ENCODE results near the gene PIGM. TPM values are rescaled to one million over a fixed set of nuclear protein-coding genes. Genes with fewer than 3 reads are reported as not detected.

Gene PIGM
- total RNA-seq, 1 experiment from 2014 or later, result 5.9 TPM

DNA sequence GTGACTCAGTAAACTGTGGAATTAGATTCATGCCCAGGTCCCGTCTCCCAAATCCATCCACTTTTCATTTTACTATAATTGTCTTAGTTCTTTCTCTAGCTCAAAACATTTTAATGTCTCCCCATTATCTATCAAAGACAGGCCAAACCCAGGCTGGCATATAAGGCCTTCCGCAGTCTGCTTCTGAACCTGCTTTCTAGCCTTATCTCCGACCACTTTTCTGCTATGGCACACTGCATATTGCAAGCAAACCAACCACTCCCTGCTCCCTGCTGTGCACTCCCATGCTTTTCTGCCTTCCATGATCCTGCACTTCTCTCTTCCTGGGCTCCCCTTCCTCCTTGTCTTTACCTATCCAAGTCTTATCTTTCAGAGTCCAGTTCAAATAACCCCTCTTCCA, 17.3 kb upstream of the PIGM start:
- Histone ChIP-seq H3K27ac (no peak overlapping the region), H3K27me3 (replicated peaks) (peaks cover 10% of the 10 kb centered on the region; the same call in 1 of the 2 replicates), H3K36me3 (no peaks in the 10 kb centered on the region), H3K9me3 (replicated peaks) (no peaks in the 10 kb centered on the region), H3K4me1 (replicated peaks) (peaks cover 4% of the 10 kb centered on the region; the same call in 1 of the 2 replicates), H3K4me3 (no peak overlapping the region)
- DNase-seq (ENCODE audit: low read depth in 1 of 2, low spot score in 2 of 2), result no peak

DNA sequence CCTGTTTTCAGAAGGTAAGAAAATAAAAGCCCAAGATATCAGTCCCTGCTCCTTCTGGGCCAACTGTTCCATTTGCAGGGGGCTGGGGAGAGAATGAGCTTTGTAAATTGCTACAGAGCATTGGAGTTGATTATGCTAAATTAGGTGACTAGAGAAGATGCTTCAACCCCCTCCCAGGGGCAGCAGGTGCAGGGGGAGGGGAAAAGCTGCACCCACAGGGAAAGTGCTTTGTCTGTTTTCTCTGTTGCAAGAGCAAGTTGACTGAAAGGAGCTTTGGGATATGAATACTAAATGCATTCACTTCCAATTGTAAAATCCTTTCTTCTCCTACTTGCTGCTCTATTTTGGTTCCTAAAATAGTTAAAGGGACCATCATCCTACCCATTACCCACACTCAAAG, 16.5 kb upstream of the PIGM start:
- Histone ChIP-seq H3K4me1 (replicated peaks) (peaks cover 4% of the 10 kb centered on the region; the same call in 1 of the 2 replicates), H3K27ac (no peak overlapping the region), H3K4me3 (no peak overlapping the region), H3K36me3 (no peaks in the 10 kb centered on the region), H3K9me3 (replicated peaks) (no peaks in the 10 kb centered on the region), H3K27me3 (replicated peaks) (peaks cover 12% of the 10 kb centered on the region; the same call in 1 of the 2 replicates)
- no peak for DNase-seq (ENCODE audit: low read depth in 1 of 2, low spot score in 2 of 2)

DNA sequence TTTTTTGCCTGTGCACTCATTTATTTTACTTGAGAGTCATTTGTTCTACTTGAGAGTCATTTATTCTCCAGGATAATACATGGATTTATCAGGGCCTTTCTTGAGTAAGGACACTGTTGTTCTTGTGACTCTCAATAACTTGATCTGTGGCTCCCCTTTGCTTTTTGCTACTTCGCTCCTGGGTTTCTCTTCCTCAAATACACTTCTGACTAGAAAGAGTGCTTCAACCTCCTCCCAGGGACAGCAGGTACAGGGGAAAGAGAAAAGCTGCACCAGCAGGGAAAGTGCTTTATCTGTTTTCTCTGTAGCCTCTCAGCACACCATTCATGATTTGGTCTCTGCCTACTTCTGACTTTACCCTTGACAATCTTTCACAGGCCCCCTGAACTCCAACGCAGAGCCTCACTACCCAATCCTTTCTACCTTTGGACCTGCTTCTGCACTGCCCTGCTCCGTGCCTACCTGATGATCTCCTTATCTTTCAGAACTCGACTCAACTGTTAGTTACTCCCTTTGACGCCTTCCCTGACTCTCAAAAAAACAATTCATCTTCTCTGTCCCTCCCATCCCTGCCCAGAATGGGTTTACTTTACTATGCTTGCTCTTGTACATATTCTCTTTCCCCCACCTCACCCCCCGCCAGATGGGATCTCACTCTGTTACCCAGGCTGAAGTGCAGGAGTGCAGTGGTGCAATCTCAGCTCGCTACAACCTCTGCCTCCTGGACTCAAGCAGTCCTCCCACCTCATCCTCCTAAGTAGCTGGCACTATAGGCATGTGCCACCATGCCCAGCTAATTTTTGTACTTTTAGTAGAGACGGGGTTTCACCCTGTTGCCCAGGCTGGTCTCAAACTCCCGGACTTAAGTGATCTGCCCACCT, 15.6 kb upstream of the PIGM start:
- no peak for DNase-seq (ENCODE audit: low read depth in 1 of 2, low spot score in 2 of 2)
- H3K4me3 ChIP-seq, result no peak overlapping the region

DNA sequence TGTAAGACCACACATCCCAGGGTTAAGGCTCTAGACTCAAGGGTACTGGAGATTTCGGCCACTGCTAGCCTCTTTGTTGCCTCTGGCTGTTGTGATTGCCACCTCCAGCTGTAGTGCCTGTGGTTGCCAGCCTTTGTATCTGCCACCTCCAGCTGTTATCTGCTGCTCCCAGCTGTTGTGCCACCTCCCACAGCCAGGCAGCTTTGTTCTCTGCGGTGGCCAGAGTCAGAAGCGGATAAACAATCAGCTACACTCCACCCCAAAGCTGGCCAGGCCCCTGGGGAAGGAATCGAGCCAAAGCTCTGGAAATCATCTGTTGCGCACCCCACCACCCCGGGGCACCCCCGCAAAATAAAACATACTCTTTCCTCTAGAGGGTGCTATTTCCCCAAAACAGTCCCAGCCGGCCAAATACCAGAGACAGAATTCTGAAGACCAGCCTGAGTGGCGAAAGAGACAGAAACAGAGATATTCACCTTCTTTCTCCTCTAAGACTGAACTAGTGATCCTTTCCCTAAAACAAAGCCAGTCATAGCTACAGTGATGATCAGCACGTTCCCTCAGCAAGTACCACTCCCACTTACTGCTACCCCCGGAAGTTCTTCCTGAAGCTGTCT, 14.8 kb upstream of the PIGM start:
- peaks cover 4% of the 10 kb centered on the region; the same call in 1 of the 2 replicates for H3K4me1 ChIP-seq (replicated peaks)
- no peak overlapping the region for H3K27ac ChIP-seq
- H3K9me3 ChIP-seq (replicated peaks), result no peaks in the 10 kb centered on the region
- peaks cover 12% of the 10 kb centered on the region; the same call in 1 of the 2 replicates for H3K27me3 ChIP-seq (replicated peaks)
- peak in 1 of 2 experiments; percentile 41 for DNase-seq (ENCODE audit: low read depth in 1 of 2, low spot score in 2 of 2)
- H3K36me3 ChIP-seq, result no peaks in the 10 kb centered on the region
- no peak overlapping the region for H3K4me3 ChIP-seq

More for the DNA sequence above, 15.6 kb upstream of the PIGM start:
- no peak overlapping the region for H3K27ac ChIP-seq
- H3K9me3 ChIP-seq (replicated peaks), result no peaks in the 10 kb centered on the region
- H3K27me3 ChIP-seq (replicated peaks), result peaks cover 12% of the 10 kb centered on the region; the same call in 1 of the 2 replicates
- no peaks in the 10 kb centered on the region for H3K36me3 ChIP-seq
- peaks cover 4% of the 10 kb centered on the region; the same call in 1 of the 2 replicates for H3K4me1 ChIP-seq (replicated peaks)

DNA sequence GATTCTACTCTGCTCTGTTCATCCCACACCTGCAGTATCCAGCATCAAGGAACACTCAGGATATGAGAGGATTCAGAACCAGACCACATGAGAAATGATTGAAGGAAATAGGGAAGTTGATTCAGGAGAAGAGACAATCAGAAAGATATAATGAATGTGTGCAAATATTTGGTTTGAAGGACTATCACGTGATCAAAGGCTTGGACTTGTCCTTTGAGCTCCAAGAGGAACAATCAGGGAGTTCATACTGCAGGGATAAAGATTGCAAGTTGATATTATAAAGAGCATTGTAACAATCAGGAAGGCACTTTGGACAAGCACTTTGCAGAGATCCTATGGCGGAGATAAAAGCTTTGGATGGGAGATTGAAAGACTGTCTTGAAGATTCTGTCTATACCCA, 13.9 kb upstream of the PIGM start:
- Histone ChIP-seq H3K27me3 (replicated peaks) (peaks cover 12% of the 10 kb centered on the region; the same call in 1 of the 2 replicates), H3K4me3 (no peak overlapping the region), H3K36me3 (no peaks in the 10 kb centered on the region), H3K9me3 (replicated peaks) (no peaks in the 10 kb centered on the region), H3K4me1 (replicated peaks) (peaks cover 4% of the 10 kb centered on the region; the same call in 1 of the 2 replicates), H3K27ac (no peak overlapping the region)
- DNase-seq (ENCODE audit: low read depth in 1 of 2, low spot score in 2 of 2), result no peak

DNA sequence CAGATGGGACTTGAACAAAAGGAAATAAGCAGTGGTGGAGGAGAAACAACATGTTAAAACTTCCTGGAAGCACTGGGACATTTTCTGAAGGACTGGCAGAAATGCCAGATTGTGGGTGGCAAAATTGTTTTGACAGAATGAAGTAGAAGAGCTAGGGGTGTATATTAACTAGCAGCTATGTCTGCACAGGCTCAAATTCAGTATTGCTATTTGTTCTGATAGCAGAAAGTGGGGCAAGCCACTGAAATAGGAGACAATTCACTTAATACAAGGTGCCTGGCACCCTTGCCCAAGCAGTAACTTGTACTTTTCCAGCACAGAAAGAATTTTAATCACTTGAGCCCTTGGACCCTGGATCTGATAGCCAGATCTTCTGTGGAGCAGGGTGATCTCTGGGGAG, 11.8 kb upstream of the PIGM start:
- Histone ChIP-seq H3K4me1 (replicated peaks) (no peaks in the 10 kb centered on the region), H3K27ac (no peak overlapping the region), H3K9me3 (replicated peaks) (no peaks in the 10 kb centered on the region), H3K36me3 (no peaks in the 10 kb centered on the region), H3K27me3 (replicated peaks) (peaks cover 20% of the 10 kb centered on the region; the same call in 1 of the 2 replicates), H3K4me3 (no peak overlapping the region)
- DNase-seq (ENCODE audit: low read depth in 1 of 2, low spot score in 2 of 2), result no peak

DNA sequence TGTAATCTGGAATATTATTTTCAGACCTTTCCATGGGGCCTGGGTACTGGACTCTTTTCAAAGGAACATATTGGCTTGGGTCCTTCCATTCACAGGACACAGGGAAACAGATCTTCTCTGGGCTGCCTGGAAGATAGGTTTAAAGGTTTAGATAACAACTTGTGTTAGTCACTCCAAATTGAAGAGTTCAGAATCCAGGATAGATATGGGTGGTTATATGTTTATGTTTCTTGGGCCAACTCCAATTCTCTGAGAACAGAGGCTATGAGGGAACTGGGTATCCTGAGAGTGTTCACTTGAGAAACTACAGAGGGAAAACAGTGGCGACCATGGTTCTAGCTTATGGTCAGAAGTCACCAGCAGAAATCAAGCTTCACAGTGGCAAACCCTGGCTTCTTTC, 8.7 kb upstream of the PIGM start:
- Histone ChIP-seq H3K36me3 (no peaks in the 10 kb centered on the region), H3K4me3 (no peak overlapping the region), H3K9me3 (replicated peaks) (no peaks in the 10 kb centered on the region), H3K27me3 (replicated peaks) (peaks cover 24% of the 10 kb centered on the region; the same call in 1 of the 2 replicates), H3K4me1 (replicated peaks) (no peaks in the 10 kb centered on the region), H3K27ac (no peak overlapping the region)
- DNase-seq (ENCODE audit: low read depth in 1 of 2, low spot score in 2 of 2), result no peak

DNA sequence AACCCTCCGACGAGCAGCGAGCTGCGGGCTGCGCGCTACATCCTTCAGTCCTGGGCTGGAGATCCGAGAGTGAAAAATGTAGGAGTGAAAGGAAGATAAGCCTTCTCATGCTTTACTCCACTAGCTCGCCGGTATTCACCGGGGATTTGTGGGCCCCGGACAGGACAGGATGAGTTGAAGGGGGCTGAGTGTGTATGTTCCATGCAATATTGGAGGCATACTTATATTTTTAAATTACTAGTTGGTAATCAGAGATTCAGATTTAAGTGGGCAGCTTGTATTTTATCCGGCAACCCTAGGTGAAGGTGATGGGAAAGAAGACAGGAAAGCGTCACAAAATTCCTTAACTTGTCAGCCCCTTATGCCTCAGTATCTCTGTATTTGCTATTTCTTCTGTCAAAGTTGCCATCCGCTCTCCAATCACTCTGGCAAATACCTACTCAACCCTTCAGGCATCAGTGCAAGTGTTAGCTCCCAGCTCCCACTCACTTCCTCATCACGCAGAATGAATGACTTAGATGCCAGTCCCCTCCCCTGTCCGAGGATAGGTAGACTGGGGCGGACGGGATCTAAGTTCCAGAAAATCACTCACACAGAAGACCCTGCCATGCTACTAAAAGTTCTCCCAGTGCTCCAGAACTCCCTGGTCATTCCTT, 503 bp upstream of the PIGM start:
- H3K4me1 ChIP-seq (replicated peaks), result peaks cover 14% of the 10 kb centered on the region; the same call in 1 of the 2 replicates
- peak in 1 of 2 experiments; percentile 7 for DNase-seq (ENCODE audit: low read depth in 1 of 2, low spot score in 2 of 2)
- peak overlapping the region; percentile 66 for H3K4me3 ChIP-seq
- peaks cover 8% of the 10 kb centered on the region; the same call in 1 of the 2 replicates for H3K36me3 ChIP-seq
- peaks cover 15% of the 10 kb centered on the region for H3K27me3 ChIP-seq (replicated peaks)
- H3K27ac ChIP-seq, result no peak overlapping the region
- no peaks in the 10 kb centered on the region for H3K9me3 ChIP-seq (replicated peaks)

DNA sequence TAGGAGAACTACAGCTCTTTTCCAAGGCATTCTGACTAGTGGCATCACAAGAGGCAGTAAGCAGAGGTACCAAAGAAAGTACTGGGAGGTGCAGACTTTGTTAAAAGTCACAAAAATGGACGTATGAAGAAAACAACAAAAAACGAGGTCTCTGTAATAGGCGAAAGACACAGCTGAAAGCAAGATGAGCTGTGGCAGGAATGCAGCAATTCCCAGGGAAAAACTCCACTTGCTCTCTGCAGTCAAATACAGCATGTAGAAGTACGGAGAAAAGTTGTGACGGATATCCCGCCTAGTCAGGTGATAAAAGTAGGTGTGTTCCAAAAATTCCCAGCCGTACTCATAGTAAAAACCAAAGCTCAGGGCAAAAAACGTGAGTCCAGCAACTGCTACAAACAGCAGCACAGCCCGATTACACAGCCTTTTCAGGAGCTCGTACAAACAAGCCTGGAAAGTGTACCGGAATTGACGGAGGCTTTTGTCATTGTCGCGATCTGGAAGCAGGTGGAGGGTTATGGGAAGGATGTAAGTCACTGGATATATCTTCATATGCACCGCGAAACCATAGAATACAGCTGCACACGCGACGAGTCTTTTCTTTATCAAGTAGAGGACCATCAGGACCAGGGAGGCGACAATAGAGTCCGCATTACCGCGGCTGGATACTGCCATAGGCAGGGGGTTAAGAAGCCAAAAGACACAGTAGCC, 979 bp downstream of the PIGM start:
- Histone ChIP-seq H3K27me3 (replicated peaks) (peaks cover 15% of the 10 kb centered on the region), H3K4me3 (peak overlapping the region; percentile 66), H3K27ac (no peak overlapping the region), H3K4me1 (replicated peaks) (peaks cover 14% of the 10 kb centered on the region; the same call in 1 of the 2 replicates), H3K36me3 (peaks cover 8% of the 10 kb centered on the region; the same call in 1 of the 2 replicates), H3K9me3 (replicated peaks) (no peaks in the 10 kb centered on the region)
- no peak for DNase-seq (ENCODE audit: low read depth in 1 of 2, low spot score in 2 of 2)

DNA sequence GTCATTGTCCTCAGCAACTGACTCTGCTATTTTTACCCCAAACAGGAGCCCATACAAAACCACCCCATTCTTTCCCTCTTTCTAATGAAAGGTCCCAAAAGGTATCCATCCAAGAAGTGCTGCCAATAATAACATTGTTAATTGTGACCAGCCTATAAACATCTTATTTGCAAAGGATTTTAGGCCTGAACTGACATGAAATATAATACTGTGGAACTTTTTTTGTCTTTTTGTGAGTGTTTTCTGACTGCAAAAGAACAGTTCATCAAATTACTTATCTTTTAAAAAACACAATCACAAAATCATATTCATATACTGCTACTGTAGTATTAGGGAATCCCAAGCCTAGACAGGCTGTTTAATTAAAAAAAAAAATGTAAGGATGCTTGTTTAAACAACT, 3.4 kb downstream of the PIGM start:
- Histone ChIP-seq H3K4me3 (no peak overlapping the region), H3K4me1 (replicated peaks) (peaks cover 14% of the 10 kb centered on the region; the same call in 1 of the 2 replicates), H3K27ac (no peak overlapping the region), H3K36me3 (peaks cover 8% of the 10 kb centered on the region; the same call in 1 of the 2 replicates), H3K9me3 (replicated peaks) (no peaks in the 10 kb centered on the region), H3K27me3 (replicated peaks) (peaks cover under 1% of the 10 kb centered on the region)
- DNase-seq (ENCODE audit: low read depth in 1 of 2, low spot score in 2 of 2), result no peak

DNA sequence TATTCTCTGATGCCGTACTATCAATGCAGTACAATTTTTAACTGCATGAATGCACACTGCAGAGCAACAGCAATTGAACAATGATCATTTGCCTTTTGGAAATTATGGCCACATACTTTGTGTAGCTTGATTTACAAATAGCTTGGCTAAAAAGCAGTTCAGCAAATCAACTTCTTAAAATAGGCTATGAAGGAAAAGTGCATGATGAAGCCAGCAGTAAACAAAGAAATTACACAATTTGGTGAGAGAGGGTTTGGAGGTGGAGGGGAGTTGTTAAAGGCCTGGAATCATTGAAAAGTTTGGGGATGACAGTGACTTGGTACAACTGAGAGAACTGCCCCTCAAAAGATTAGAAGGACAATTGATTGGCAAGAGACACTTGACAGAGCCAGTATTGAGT, 6.5 kb downstream of the PIGM start:
- Histone ChIP-seq H3K27ac (no peak overlapping the region), H3K36me3 (peaks cover 4% of the 10 kb centered on the region; the same call in 1 of the 2 replicates), H3K4me1 (replicated peaks) (no peaks in the 10 kb centered on the region), H3K9me3 (replicated peaks) (no peaks in the 10 kb centered on the region), H3K27me3 (replicated peaks) (no peaks in the 10 kb centered on the region; the same call in 1 of the 2 replicates), H3K4me3 (no peak overlapping the region)
- no peak for DNase-seq (ENCODE audit: low read depth in 1 of 2, low spot score in 2 of 2)

DNA sequence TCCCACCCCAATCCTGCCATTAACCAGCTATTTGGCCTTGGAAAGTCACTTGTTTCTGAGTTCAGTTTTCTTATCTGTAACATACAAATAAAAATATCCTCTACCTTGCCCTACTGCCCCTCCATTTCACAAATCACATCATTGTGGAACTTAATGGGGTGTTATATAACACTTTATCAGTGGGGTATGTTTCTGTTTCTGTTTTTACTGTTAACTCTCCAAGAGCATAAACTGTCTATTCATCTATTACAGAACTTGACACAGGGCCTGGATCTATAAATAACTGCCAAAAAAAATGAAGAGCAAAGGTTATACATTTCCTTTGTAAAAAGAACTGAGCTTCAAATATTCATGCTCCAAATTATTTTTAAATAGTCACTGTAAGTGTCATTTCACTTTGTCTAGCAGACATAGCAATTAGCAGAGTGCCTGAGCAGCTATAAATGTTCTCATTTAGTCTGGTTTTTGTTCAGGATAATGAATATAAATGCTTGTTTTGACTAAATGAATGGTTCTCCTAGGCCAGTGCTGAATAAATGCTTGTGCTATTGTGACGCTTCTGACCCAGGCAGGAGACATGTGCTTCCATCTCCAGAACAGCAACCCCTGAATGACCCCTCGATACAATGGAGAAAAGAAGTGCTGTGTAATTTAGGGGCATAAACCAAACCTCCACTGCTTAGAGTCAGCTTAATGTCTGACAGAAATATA, 7.4 kb downstream of the PIGM start:
- H3K4me3 ChIP-seq, result no peak overlapping the region
- DNase-seq (ENCODE audit: low read depth in 1 of 2, low spot score in 2 of 2), result no peak
- H3K36me3 ChIP-seq, result no peaks in the 10 kb centered on the region
- H3K27me3 ChIP-seq (replicated peaks), result no peaks in the 10 kb centered on the region; the same call in 1 of the 2 replicates
- no peaks in the 10 kb centered on the region for H3K9me3 ChIP-seq (replicated peaks)
- no peak overlapping the region for H3K27ac ChIP-seq
- peaks cover under 1% of the 10 kb centered on the region for H3K4me1 ChIP-seq (replicated peaks)
